Measurements from ENCODE around the gene FASN. TPM values are rescaled to one million over a fixed set of nuclear protein-coding genes. Genes with fewer than 3 reads are reported as not detected.
A peak's percentile ranks its signal among the peaks of the same experiment; 100 is the strongest.

The FASN gene
- polyA plus RNA-seq, 1 of the 3 experiments (the other 2 are of a cell fraction) = 55.1 TPM

DNA sequence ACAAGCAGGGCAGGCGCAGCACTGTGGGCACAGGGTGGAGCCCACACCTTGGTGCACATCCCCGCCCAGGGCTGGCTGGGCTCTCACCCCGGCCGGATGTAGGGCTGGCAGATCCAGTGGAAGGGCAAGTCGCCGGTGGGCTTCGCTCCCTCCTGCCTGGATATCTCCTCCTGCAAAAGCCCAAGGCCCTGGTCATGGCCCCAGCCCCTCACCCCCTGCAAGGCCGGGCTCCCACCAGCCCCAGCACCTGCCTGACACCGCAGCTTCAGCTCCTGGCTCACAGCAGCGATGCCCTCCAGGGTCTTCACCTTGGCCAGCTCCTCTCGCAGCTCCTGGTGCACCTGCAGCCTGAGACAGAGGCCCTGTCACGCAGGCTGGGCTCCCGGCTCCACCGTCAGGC lies 37.4 kb downstream of the FASN start:
- Histone ChIP-seq H3K4me1 (ENCODE audit: control insufficient read depth in 1 of 2, insufficient read depth in 2 of 2, low read depth in 1 of 2, low read length in 1 of 2) (peaks cover 6 to 21% of the 10 kb centered on the region in 2 experiments; a peak in 2 of 4 replicates), H3F3A (replicated peaks; ENCODE audit: insufficient read depth) (peaks cover 38% of the 10 kb centered on the region), H2AFZ (ENCODE audit: low read depth) (no peak overlapping the region), H3K9me2 (no peaks in the 10 kb centered on the region), H3K9ac (no peak overlapping the region), H4K20me1 (ENCODE audit: insufficient read depth) (no peaks in the 10 kb centered on the region), H3K36me3 (replicated peaks in 1 of 2; ENCODE audit: control insufficient read depth in 1 of 2, insufficient read depth in 2 of 2, low read length in 1 of 2) (peaks cover 28 to 85% of the 10 kb centered on the region in 2 experiments), H3K27me3 (ENCODE audit: insufficient read depth) (no peaks in the 10 kb centered on the region), H3K4me2 (no peak overlapping the region), H3K9me3 (no peaks in the 10 kb centered on the region), H3K4me3 (ENCODE audit: low read depth in 2 of 2, low read length in 1 of 2) (no peak overlapping the region), H3K79me2 (ENCODE audit: insufficient read depth) (peaks cover 17% of the 10 kb centered on the region; the same call in 1 of the 2 replicates), H3K27ac (ENCODE audit: low read depth in 2 of 2, low read length in 1 of 2) (no peak overlapping the region)
- DNase-seq = no peak
- ChIA-PET CTCF (interaction anchor here (2.0 to 8.0 kb wide), 4 partner anchors 23 to 101 kb away, joined by 5 to 47 read pairs (median 8); partner anchors contain the start of genes DCXR and RAC3), POLR2A (interaction anchor here (1.0 to 2.2 kb wide), 5 partner anchors 10 to 31 kb away, joined by 3 to 7 read pairs (median 4); partner anchors contain the start of gene DCXR)
- WGBS (ENCODE audit: low lambda C conversion rate) = 95% methylated on average over 10 of the region's 14 CpGs
- no peak for TF ChIP-seq GABPA (IDR thresholded peaks at IDR 0.05; ENCODE audit: low read depth)
- TF ChIP-seq RXRA (IDR thresholded peaks at IDR 0.05; ENCODE audit: borderline replicate concordance, low read depth) = no peak
- no peak for TF ChIP-seq EP300 (IDR thresholded peaks at IDR 0.05; ENCODE audit: borderline replicate concordance in 1 of 2, low read depth in 1 of 2, low read length in 1 of 2)
- no peak for TF ChIP-seq CHD2 (IDR thresholded peaks at IDR 0.05; ENCODE audit: low read length, partially characterized antibody)
- peak; percentile 3; the same call in 1 of the 2 replicates for TF ChIP-seq POLR2AphosphoS5 (IDR thresholded peaks at IDR 0.05; ENCODE audit: low read depth, low read length)
- no peak for TF ChIP-seq MEF2A (IDR thresholded peaks at IDR 0.05; ENCODE audit: borderline replicate concordance, low read depth)

DNA sequence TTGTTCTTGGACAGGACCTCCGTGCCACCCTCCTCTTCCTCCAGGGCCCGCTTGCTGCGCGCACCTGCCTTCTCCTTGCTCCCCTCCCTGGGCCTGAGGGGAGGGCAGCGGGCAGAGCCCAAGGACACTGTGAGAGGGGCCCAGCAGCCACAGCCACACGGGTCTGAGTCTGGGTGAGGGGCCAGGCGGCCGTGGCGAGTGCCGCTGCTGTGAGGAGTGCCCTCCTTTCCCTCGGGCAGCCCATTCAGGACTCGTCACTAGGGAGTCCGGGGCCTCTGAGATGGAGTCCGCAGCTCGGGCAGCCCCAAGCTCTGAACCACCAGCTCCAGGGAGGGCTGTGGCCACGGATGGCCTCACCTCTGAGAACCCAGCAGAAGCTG lies 38.0 kb downstream of the FASN start:
- peaks cover 38% of the 10 kb centered on the region for H3F3A ChIP-seq (replicated peaks; ENCODE audit: insufficient read depth)
- no peaks in the 10 kb centered on the region for H4K20me1 ChIP-seq (ENCODE audit: insufficient read depth)
- no peak overlapping the region for H2AFZ ChIP-seq (ENCODE audit: low read depth)
- H3K9me3 ChIP-seq = no peaks in the 10 kb centered on the region
- H3K9me2 ChIP-seq = no peaks in the 10 kb centered on the region
- H3K4me2 ChIP-seq = no peak overlapping the region
- no peak overlapping the region for H3K4me3 ChIP-seq (ENCODE audit: low read depth in 2 of 2, low read length in 1 of 2)
- CTCF ChIA-PET = interaction anchor here (2.0 to 8.0 kb wide), 5 partner anchors 22 to 100 kb away, joined by 5 to 47 read pairs (median 8); partner anchors contain the start of genes DCXR and RAC3
- H3K27ac ChIP-seq (ENCODE audit: low read depth in 2 of 2, low read length in 1 of 2) = no peak overlapping the region; a peak in 1 of 4 replicates
- H3K36me3 ChIP-seq (replicated peaks in 1 of 2; ENCODE audit: control insufficient read depth in 1 of 2, insufficient read depth in 2 of 2, low read length in 1 of 2) = peaks cover 28 to 91% of the 10 kb centered on the region in 2 experiments
- POLR2A ChIA-PET = interaction anchor here (1.0 to 2.2 kb wide), 5 partner anchors 9 to 30 kb away, joined by 3 to 7 read pairs (median 4); partner anchors contain the start of gene DCXR
- WGBS (ENCODE audit: low lambda C conversion rate) = 96% methylated on average over 13 of the region's 16 CpGs
- no peak for DNase-seq
- peaks cover 6 to 20% of the 10 kb centered on the region in 2 experiments; a peak in 2 of 4 replicates for H3K4me1 ChIP-seq (ENCODE audit: control insufficient read depth in 1 of 2, insufficient read depth in 2 of 2, low read depth in 1 of 2, low read length in 1 of 2)
- TF ChIP-seq, protein P1, sequence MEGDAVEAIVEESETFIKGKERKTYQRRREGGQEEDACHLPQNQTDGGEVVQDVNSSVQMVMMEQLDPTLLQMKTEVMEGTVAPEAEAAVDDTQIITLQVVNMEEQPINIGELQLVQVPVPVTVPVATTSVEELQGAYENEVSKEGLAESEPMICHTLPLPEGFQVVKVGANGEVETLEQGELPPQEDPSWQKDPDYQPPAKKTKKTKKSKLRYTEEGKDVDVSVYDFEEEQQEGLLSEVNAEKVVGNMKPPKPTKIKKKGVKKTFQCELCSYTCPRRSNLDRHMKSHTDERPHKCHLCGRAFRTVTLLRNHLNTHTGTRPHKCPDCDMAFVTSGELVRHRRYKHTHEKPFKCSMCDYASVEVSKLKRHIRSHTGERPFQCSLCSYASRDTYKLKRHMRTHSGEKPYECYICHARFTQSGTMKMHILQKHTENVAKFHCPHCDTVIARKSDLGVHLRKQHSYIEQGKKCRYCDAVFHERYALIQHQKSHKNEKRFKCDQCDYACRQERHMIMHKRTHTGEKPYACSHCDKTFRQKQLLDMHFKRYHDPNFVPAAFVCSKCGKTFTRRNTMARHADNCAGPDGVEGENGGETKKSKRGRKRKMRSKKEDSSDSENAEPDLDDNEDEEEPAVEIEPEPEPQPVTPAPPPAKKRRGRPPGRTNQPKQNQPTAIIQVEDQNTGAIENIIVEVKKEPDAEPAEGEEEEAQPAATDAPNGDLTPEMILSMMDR (IDR thresholded peaks at IDR 0.05) = no peak
- TF ChIP-seq RAD21 (IDR thresholded peaks at IDR 0.05; ENCODE audit: low read length) (no peak), TEAD4 (IDR thresholded peaks at IDR 0.05; ENCODE audit: borderline replicate concordance, insufficient read depth) (no peak), YY1 (IDR thresholded peaks at IDR 0.05; ENCODE audit: low read depth) (no peak), POLR2AphosphoS5 (IDR thresholded peaks at IDR 0.05; ENCODE audit: low read depth, low read length) (peak; percentile 41), CHD2 (IDR thresholded peaks at IDR 0.05; ENCODE audit: low read length, partially characterized antibody) (no peak)
- TF ChIP-seq, protein P2, sequence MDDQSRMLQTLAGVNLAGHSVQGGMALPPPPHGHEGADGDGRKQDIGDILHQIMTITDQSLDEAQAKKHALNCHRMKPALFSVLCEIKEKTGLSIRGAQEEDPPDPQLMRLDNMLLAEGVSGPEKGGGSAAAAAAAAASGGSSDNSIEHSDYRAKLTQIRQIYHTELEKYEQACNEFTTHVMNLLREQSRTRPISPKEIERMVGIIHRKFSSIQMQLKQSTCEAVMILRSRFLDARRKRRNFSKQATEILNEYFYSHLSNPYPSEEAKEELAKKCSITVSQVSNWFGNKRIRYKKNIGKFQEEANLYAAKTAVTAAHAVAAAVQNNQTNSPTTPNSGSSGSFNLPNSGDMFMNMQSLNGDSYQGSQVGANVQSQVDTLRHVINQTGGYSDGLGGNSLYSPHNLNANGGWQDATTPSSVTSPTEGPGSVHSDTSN (IDR thresholded peaks at IDR 0.05) = 0 out of 2 replicates have a peak, but pooled peaks have one; percentile 3
- no peaks in the 10 kb centered on the region for H3K27me3 ChIP-seq (ENCODE audit: insufficient read depth)
- H3K9ac ChIP-seq = no peak overlapping the region
- peaks cover 17% of the 10 kb centered on the region; the same call in 1 of the 2 replicates for H3K79me2 ChIP-seq (ENCODE audit: insufficient read depth)
